Measurements from ENCODE around the gene COL4A2.

The COL4A2 gene

DNA sequence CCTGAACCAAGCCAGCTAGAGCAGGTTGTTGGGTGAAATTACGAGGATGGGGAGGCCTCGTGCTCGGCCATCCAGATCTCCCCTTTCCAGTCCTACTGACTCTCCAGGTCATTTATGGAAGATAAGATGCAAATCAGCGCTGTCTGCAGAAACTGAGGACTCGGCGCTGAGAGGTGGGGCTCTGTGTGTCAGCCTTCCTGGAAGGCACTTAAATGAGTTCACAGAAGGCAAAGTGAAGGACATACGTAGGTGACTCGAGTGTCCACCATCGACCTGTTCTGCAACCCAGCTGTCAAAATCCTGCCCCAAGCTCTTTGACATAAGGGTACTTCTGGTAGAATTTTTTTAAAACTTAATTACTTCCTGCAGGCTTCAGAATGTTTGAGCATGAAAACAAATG is 168.0 kb downstream of the COL4A2 start:
- TF ChIP-seq, protein P1, sequence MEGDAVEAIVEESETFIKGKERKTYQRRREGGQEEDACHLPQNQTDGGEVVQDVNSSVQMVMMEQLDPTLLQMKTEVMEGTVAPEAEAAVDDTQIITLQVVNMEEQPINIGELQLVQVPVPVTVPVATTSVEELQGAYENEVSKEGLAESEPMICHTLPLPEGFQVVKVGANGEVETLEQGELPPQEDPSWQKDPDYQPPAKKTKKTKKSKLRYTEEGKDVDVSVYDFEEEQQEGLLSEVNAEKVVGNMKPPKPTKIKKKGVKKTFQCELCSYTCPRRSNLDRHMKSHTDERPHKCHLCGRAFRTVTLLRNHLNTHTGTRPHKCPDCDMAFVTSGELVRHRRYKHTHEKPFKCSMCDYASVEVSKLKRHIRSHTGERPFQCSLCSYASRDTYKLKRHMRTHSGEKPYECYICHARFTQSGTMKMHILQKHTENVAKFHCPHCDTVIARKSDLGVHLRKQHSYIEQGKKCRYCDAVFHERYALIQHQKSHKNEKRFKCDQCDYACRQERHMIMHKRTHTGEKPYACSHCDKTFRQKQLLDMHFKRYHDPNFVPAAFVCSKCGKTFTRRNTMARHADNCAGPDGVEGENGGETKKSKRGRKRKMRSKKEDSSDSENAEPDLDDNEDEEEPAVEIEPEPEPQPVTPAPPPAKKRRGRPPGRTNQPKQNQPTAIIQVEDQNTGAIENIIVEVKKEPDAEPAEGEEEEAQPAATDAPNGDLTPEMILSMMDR (IDR thresholded peaks at IDR 0.05; ENCODE audit: low read depth, low read length, missing control alignments): no peak
- no peak overlapping the region for H3K4me3 ChIP-seq (ENCODE audit: low read depth, low read length)
- no peak for DNase-seq (ENCODE audit: low read depth)

GRCh38 chr13:110475550-110476219 is 168.6 kb downstream of the COL4A2 start:
- TF ChIP-seq, protein P1 (IDR thresholded peaks at IDR 0.05; ENCODE audit: low read depth, low read length, missing control alignments): no peak
- no peak for DNase-seq (ENCODE audit: low read depth)
- no peak overlapping the region for H3K4me3 ChIP-seq (ENCODE audit: low read depth, low read length)

DNA sequence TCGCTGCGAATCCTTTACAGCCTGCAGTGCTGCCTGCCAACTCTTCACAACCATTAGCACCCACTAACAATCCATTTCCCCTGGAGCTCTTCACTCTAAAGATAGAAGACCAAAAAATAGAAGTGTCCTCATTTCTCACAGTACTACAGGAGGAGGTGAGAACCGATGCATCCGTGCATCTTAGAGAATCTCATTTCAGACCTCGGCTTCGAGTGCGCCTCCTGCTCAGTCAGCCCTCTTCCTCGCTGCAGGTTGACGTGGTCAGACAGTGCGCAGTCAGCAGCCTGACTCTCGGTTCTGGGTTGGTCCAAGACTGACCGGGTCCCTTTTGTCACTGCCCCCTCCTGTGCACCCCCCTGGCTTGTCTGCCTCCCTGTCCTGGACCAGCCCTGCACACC is 169.1 kb downstream of the COL4A2 start:
- H3K4me3 ChIP-seq (ENCODE audit: low read depth, low read length): no peak overlapping the region
- TF ChIP-seq, protein P1 (IDR thresholded peaks at IDR 0.05; ENCODE audit: low read depth, low read length, missing control alignments): no peak
- no peak for DNase-seq (ENCODE audit: low read depth)

GRCh38 chr13:110477706-110478245 is 170.7 kb downstream of the COL4A2 start:
- TF ChIP-seq, protein P1 (IDR thresholded peaks at IDR 0.05; ENCODE audit: low read depth, low read length, missing control alignments): no peak
- no peak overlapping the region for H3K4me3 ChIP-seq (ENCODE audit: low read depth, low read length)
- no peak for DNase-seq (ENCODE audit: low read depth)

GRCh38 chr13:110478405-110479214 is 171.5 kb downstream of the COL4A2 start:
- TF ChIP-seq, protein P1 (IDR thresholded peaks at IDR 0.05; ENCODE audit: low read depth, low read length, missing control alignments): no peak
- H3K4me3 ChIP-seq (ENCODE audit: low read depth, low read length): no peak overlapping the region
- no peak for DNase-seq (ENCODE audit: low read depth)

DNA sequence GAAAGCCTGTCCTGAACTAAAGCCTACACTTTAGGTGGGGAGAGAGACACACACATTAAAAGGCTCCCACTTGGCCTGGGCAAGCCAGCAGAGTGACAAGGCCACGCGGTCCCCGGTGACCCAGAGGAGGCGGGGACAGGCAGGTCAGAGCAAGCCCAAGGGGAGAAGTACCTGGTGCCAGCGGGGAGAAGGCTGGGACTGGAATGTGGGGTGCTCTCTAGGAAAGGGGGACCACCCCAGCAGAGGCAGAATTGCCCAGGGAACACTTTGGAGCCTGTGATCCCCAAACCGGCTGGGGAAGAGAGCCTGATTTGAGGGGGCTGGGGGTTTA is 172.1 kb downstream of the COL4A2 start:
- DNase-seq (ENCODE audit: low read depth): no peak
- TF ChIP-seq, protein P1 (IDR thresholded peaks at IDR 0.05; ENCODE audit: low read depth, low read length, missing control alignments): no peak
- no peak overlapping the region for H3K4me3 ChIP-seq (ENCODE audit: low read depth, low read length)
